Activated CD8-positive, alpha-beta memory T cell treated with anti-CD3 and anti-CD28 coated beads, Interleukin-2, amount 10 ng/mL, durations not matched to agents 7 days and 5 days (primary cell): ENCODE results near the gene LDB1. TPM values are rescaled to one million over a fixed set of nuclear protein-coding genes. Genes with fewer than 3 reads are reported as not detected.

ENCODE experiments used
- ATAC-seq: fragments of 150-1000 bp; cut with Tn5 transposase; one replicate; pipeline ENCODE4 v1.10.0; 2021; ENCODE audit warnings: moderate library complexity
- CTCF ChIA-PET: fragments of 350-600 bp; sonication (Branson Sonifier 250); formaldehyde crosslinking; loops from one replicate; lab custom pipeline; 2021; ENCODE audit warnings: antibody characterized with exemption; lab: Charles Lee
- DNase-seq: peaks from one replicate; pipeline ENCODE4 v3.0.0-alpha.2; 2020
- H3K27ac Mint-ChIP-seq: one replicate; pipeline ENCODE4 v1.8.0; 2021; ENCODE audit warnings: mild to moderate bottlenecking, mixed read lengths
- H3K27me3 Mint-ChIP-seq: one replicate; pipeline ENCODE4 v1.8.0; 2021; ENCODE audit warnings: mixed read lengths
- H3K36me3 Mint-ChIP-seq: one replicate; pipeline ENCODE4 v1.8.0; 2021; ENCODE audit warnings: mild to moderate bottlenecking, mixed read lengths
- H3K4me1 Mint-ChIP-seq: one replicate; pipeline ENCODE4 v1.8.0; 2021; ENCODE audit warnings: mixed read lengths
- H3K4me3 Mint-ChIP-seq: one replicate; pipeline ENCODE4 v1.8.0; 2021; ENCODE audit warnings: mild to moderate bottlenecking, moderate library complexity, mixed read lengths
- H3K9me3 Mint-ChIP-seq: one replicate; pipeline ENCODE4 v1.8.0; 2022; ENCODE audit warnings: low read depth, mixed read lengths
- total RNA-seq, 2 experiments: library from RNA; stranded (reverse); gene quantifications; one replicate each; pipeline ENCODE4 v1.2.3, GENCODE V29; 2021

The LDB1 gene
- total RNA-seq, 2 experiments from 2014 or later = 83.5 to 84.3 TPM

GRCh38 chr10:102114861-102115618 lies 5.1 kb downstream of the LDB1 start:
- ATAC-seq (peak; percentile 75), DNase-seq (peak; percentile 92)
- peak overlapping the region; percentile 91 for H3K27ac Mint-ChIP-seq
- peaks cover 12% of the 10 kb centered on the region for H3K36me3 Mint-ChIP-seq
- H3K27me3 Mint-ChIP-seq = no peaks in the 10 kb centered on the region
- peak overlapping the region; percentile 91 for H3K4me3 Mint-ChIP-seq
- peaks cover 61% of the 10 kb centered on the region for H3K4me1 Mint-ChIP-seq
- CTCF ChIA-PET = interaction anchor here (0.7 to 3.7 kb wide), 6 partner anchors 9 to 295 kb away, joined by 3 to 11 read pairs (median 6); partner anchors contain the start of gene GBF1
- no peaks in the 10 kb centered on the region for H3K9me3 Mint-ChIP-seq

- H3K9me3 Mint-ChIP-seq = no peaks in the 10 kb centered on the region
- DNase-seq (peak; percentile 47), ATAC-seq (peak; percentile 17)
- peaks cover 58% of the 10 kb centered on the region for H3K4me1 Mint-ChIP-seq
- H3K36me3 Mint-ChIP-seq = peaks cover 18% of the 10 kb centered on the region
- H3K4me3 Mint-ChIP-seq = peak overlapping the region; percentile 91
- H3K27me3 Mint-ChIP-seq = no peaks in the 10 kb centered on the region
- CTCF ChIA-PET = interaction anchor here (0.7 to 3.7 kb wide), 13 partner anchors 8 to 299 kb away, joined by 3 to 11 read pairs (median 6); partner anchors contain the start of genes GBF1 and PPRC1
- H3K27ac Mint-ChIP-seq = peak overlapping the region; percentile 91
Observed at GRCh38 chr10:102113956-102114857, 6.0 kb downstream of the LDB1 start.

GRCh38 chr10:102113261-102113955 lies 6.8 kb downstream of the LDB1 start:
- H3K4me1 Mint-ChIP-seq = peaks cover 51% of the 10 kb centered on the region

GRCh38 chr10:102112210-102112817 lies 7.9 kb downstream of the LDB1 start:
- H3K27ac Mint-ChIP-seq = peak overlapping the region; percentile 83
- H3K4me3 Mint-ChIP-seq = peak overlapping the region; percentile 91
- H3K36me3 Mint-ChIP-seq = peaks cover 27% of the 10 kb centered on the region
- H3K27me3 Mint-ChIP-seq = no peaks in the 10 kb centered on the region
- CTCF ChIA-PET = interaction anchor here (0.6 to 3.7 kb wide), 7 partner anchors 9 to 272 kb away, joined by 3 to 11 read pairs (median 5); no protein-coding TSS in a partner anchor
- ATAC-seq (no peak), DNase-seq (no peak)
- H3K9me3 Mint-ChIP-seq = no peaks in the 10 kb centered on the region
- H3K4me1 Mint-ChIP-seq = peaks cover 40% of the 10 kb centered on the region

More at GRCh38 chr10:102113261-102113955, 6.8 kb downstream of the LDB1 start:
- H3K9me3 Mint-ChIP-seq = no peaks in the 10 kb centered on the region
- H3K27ac Mint-ChIP-seq = peak overlapping the region; percentile 83
- peaks cover 26% of the 10 kb centered on the region for H3K36me3 Mint-ChIP-seq
- ATAC-seq (peak; percentile 3), DNase-seq (peak; percentile 62)
- H3K4me3 Mint-ChIP-seq = peak overlapping the region; percentile 91
- CTCF ChIA-PET = interaction anchor here (0.8 to 3.7 kb wide), 13 partner anchors 8 to 298 kb away, joined by 3 to 11 read pairs (median 4); partner anchors contain the start of gene PPRC1
- H3K27me3 Mint-ChIP-seq = no peaks in the 10 kb centered on the region

GRCh38 chr10:102111276-102111675 lies 8.9 kb downstream of the LDB1 start:
- ATAC-seq (no peak), DNase-seq (no peak)
- CTCF ChIA-PET = interaction anchor here (1.2 to 3.7 kb wide), 2 partner anchors 24 to 58 kb away, joined by 4 to 11 read pairs; no protein-coding TSS in a partner anchor
- no peak overlapping the region for H3K27ac Mint-ChIP-seq
- H3K27me3 Mint-ChIP-seq = no peaks in the 10 kb centered on the region
- H3K9me3 Mint-ChIP-seq = no peaks in the 10 kb centered on the region
- peaks cover 30% of the 10 kb centered on the region for H3K4me1 Mint-ChIP-seq
- H3K36me3 Mint-ChIP-seq = peaks cover 27% of the 10 kb centered on the region
- no peak overlapping the region for H3K4me3 Mint-ChIP-seq

GRCh38 chr10:102109166-102110116 lies 10.7 kb downstream of the LDB1 start:
- Mint-ChIP-seq H3K9me3 (no peaks in the 10 kb centered on the region), H3K4me3 (no peak overlapping the region), H3K4me1 (peaks cover 30% of the 10 kb centered on the region), H3K27ac (no peak overlapping the region), H3K36me3 (peaks cover 30% of the 10 kb centered on the region), H3K27me3 (no peaks in the 10 kb centered on the region)
- CTCF ChIA-PET = interaction anchor here (1.0 to 1.9 kb wide), 2 partner anchors 37 to 269 kb away, joined by 3 to 5 read pairs; no protein-coding TSS in a partner anchor
- DNase-seq (no peak), ATAC-seq (no peak)

GRCh38 chr10:102106998-102107397 lies 13.2 kb downstream of the LDB1 start:
- ATAC-seq = no peak
- DNase-seq = no peak
- Mint-ChIP-seq H3K9me3 (no peaks in the 10 kb centered on the region), H3K4me1 (peaks cover 17% of the 10 kb centered on the region), H3K27ac (no peak overlapping the region), H3K4me3 (no peak overlapping the region), H3K36me3 (peaks cover 26% of the 10 kb centered on the region), H3K27me3 (no peaks in the 10 kb centered on the region)
- CTCF ChIA-PET = interaction anchor here (1.0 to 2.0 kb wide), 3 partner anchors 34 to 270 kb away, joined by 3 to 6 read pairs (median 5); no protein-coding TSS in a partner anchor

GRCh38 chr10:102102421-102102820 lies 17.7 kb downstream of the LDB1 start:
- H3K27ac Mint-ChIP-seq = no peak overlapping the region
- ATAC-seq = no peak
- peaks cover 16% of the 10 kb centered on the region for H3K4me1 Mint-ChIP-seq
- no peaks in the 10 kb centered on the region for H3K27me3 Mint-ChIP-seq
- H3K9me3 Mint-ChIP-seq = no peaks in the 10 kb centered on the region
- no peak overlapping the region for H3K4me3 Mint-ChIP-seq
- CTCF ChIA-PET = interaction anchor here (1.4 to 2.1 kb wide), 4 partner anchors 10 to 262 kb away, joined by 3 to 5 read pairs (median 4); no protein-coding TSS in a partner anchor
- DNase-seq = no peak
- peaks cover 6% of the 10 kb centered on the region for H3K36me3 Mint-ChIP-seq

- Mint-ChIP-seq H3K4me3 (no peak overlapping the region), H3K27ac (no peak overlapping the region), H3K9me3 (no peaks in the 10 kb centered on the region), H3K36me3 (peaks cover 4% of the 10 kb centered on the region), H3K27me3 (no peaks in the 10 kb centered on the region), H3K4me1 (peaks cover 14% of the 10 kb centered on the region)
- CTCF ChIA-PET = interaction anchor here (0.8 to 1.4 kb wide), 5 partner anchors 11 to 279 kb away, joined by 3 to 7 read pairs (median 4); no protein-coding TSS in a partner anchor
- ATAC-seq = no peak
- DNase-seq = no peak
Observed at GRCh38 chr10:102101152-102101551, 19.0 kb downstream of the LDB1 start.

GRCh38 chr10:102096449-102096848 lies 23.7 kb downstream of the LDB1 start:
- Mint-ChIP-seq H3K27me3 (no peaks in the 10 kb centered on the region), H3K27ac (no peak overlapping the region), H3K36me3 (peaks cover 5% of the 10 kb centered on the region), H3K9me3 (no peaks in the 10 kb centered on the region), H3K4me3 (no peak overlapping the region), H3K4me1 (no peaks in the 10 kb centered on the region)
- CTCF ChIA-PET = interaction anchor here (2.4 kb wide), 1 partner anchor 255 kb away, joined by 6 read pairs; no protein-coding TSS in a partner anchor
- ATAC-seq (no peak), DNase-seq (no peak)

- Mint-ChIP-seq H3K4me3 (no peak overlapping the region), H3K4me1 (no peaks in the 10 kb centered on the region), H3K9me3 (no peaks in the 10 kb centered on the region), H3K36me3 (peaks cover 2% of the 10 kb centered on the region), H3K27me3 (no peaks in the 10 kb centered on the region), H3K27ac (no peak overlapping the region)
- no peak for ATAC-seq
- CTCF ChIA-PET = no interaction called here
- DNase-seq = no peak
Observed at GRCh38 chr10:102090772-102091171, 29.4 kb downstream of the LDB1 start.
